Neuron (in vitro differentiated cells): ENCODE measurements around the gene CCNK.

Experiments used
- H2AFZ ChIP-seq: one replicate; pipeline ENCODE4 v1.6.1; 2013; ENCODE audit warnings: low read depth, mild to moderate bottlenecking, inconsistent platforms, low read length, moderate library complexity
- H3K27me3 ChIP-seq: one replicate; pipeline ENCODE4 v1.6.1; 2013; ENCODE audit warnings: low read length; ENCODE audit not compliant: insufficient read depth
- H3K36me3 ChIP-seq: one replicate; pipeline ENCODE4 v1.6.1; 2013; ENCODE audit warnings: low read length; ENCODE audit not compliant: insufficient read depth
- H3K4me1 ChIP-seq: one replicate; pipeline ENCODE4 v1.6.1; 2013; ENCODE audit warnings: low read length; ENCODE audit not compliant: insufficient read depth
- H3K4me3 ChIP-seq: 2 replicates; pipeline ENCODE4 v1.5.1; 2013; ENCODE audit warnings: mild to moderate bottlenecking, low read length, moderate library complexity
- H3K9me3 ChIP-seq: one replicate; pipeline ENCODE4 v1.6.1; 2013; ENCODE audit warnings: low read length

The CCNK gene

DNA sequence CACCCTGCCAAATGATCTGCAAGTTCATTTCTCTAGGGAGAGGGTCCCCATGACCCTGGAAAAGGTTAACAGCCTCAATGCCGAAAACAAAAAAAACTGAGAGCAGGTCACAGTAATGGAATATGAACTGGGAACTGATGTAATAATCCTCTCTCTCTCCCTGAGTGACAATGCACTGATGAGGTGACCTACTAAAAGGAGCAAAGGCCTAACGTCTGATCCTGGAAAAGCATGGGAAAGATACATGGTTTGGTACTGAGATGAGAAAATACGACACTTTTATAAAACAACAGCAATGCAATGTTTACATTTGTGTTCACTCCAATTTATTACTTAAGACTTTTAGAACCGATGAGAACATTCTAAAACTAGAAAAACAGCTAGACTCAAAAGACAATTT is 28.2 kb upstream of the CCNK start:
- no peaks in the 10 kb centered on the region for H3K9me3 ChIP-seq
- H3K4me1 ChIP-seq, result no peaks in the 10 kb centered on the region
- H2AFZ ChIP-seq, result no peak overlapping the region
- no peaks in the 10 kb centered on the region for H3K27me3 ChIP-seq
- H3K36me3 ChIP-seq, result peaks cover 49% of the 10 kb centered on the region
- H3K4me3 ChIP-seq, result no peak overlapping the region

- no peaks in the 10 kb centered on the region for H3K4me1 ChIP-seq
- no peak overlapping the region for H3K4me3 ChIP-seq
- no peaks in the 10 kb centered on the region for H3K27me3 ChIP-seq
- no peak overlapping the region for H2AFZ ChIP-seq
- H3K9me3 ChIP-seq, result no peaks in the 10 kb centered on the region
- peaks cover 46% of the 10 kb centered on the region for H3K36me3 ChIP-seq
Observed at GRCh38 chr14:99454246-99454645, 27.0 kb upstream of the CCNK start.

- Histone ChIP-seq H3K9me3 (no peaks in the 10 kb centered on the region), H2AFZ (no peak overlapping the region), H3K4me3 (no peak overlapping the region), H3K36me3 (peaks cover 65% of the 10 kb centered on the region), H3K27me3 (no peaks in the 10 kb centered on the region), H3K4me1 (peaks cover 7% of the 10 kb centered on the region)
Observed at GRCh38 chr14:99459481-99460100, 21.6 kb upstream of the CCNK start.

DNA sequence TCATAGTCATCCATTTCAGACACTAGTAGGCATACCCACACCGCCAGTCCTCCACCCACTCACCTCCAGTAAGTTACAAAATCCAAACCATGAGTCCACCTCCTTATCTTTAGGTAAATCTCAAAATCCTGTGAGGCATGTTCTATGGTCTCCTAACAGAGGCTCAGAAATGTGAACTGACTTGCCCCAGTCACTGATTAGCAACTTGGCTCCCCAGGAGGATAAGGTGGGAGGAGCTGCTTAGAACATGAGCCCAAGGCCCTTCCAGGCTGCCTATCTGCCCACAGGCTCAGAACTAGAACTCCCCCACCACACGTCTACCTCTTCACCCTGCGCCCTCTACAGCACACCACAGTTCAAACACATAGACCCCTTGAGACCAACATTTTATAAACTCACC is 20.4 kb upstream of the CCNK start:
- H3K4me1 ChIP-seq, result peaks cover 7% of the 10 kb centered on the region
- peaks cover 64% of the 10 kb centered on the region for H3K36me3 ChIP-seq

GRCh38 chr14:99461411-99462085 is 19.7 kb upstream of the CCNK start:
- H2AFZ ChIP-seq, result no peak overlapping the region
- no peaks in the 10 kb centered on the region for H3K9me3 ChIP-seq
- no peak overlapping the region for H3K4me3 ChIP-seq
- peaks cover 7% of the 10 kb centered on the region for H3K4me1 ChIP-seq
- peaks cover 61% of the 10 kb centered on the region for H3K36me3 ChIP-seq
- H3K27me3 ChIP-seq, result no peaks in the 10 kb centered on the region

More for the DNA sequence above, 20.4 kb upstream of the CCNK start:
- no peak overlapping the region for H3K4me3 ChIP-seq
- H3K9me3 ChIP-seq, result no peaks in the 10 kb centered on the region
- H2AFZ ChIP-seq, result no peak overlapping the region
- no peaks in the 10 kb centered on the region for H3K27me3 ChIP-seq

DNA sequence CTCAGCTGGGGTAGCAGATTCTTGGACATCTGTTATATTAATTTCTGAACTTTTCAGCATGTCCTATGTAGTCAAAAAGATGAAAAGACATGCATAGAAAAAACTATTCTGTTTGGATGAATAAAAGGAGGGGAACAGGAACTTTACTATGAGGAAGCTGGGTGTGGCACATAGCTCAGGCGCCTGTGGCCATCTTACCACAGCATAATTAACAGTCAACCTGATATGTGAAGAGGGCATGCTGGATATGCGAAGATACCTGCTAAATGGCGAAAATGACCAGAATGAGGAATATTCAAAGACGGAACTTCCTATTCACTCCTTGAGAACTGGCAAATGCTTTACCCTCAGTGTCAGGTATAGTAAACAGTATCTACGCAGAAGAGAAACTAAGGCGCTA is 19.0 kb upstream of the CCNK start:
- Histone ChIP-seq H3K4me3 (no peak overlapping the region), H3K36me3 (peaks cover 56% of the 10 kb centered on the region), H3K27me3 (no peaks in the 10 kb centered on the region), H3K4me1 (peaks cover 7% of the 10 kb centered on the region), H3K9me3 (no peaks in the 10 kb centered on the region), H2AFZ (no peak overlapping the region)

DNA sequence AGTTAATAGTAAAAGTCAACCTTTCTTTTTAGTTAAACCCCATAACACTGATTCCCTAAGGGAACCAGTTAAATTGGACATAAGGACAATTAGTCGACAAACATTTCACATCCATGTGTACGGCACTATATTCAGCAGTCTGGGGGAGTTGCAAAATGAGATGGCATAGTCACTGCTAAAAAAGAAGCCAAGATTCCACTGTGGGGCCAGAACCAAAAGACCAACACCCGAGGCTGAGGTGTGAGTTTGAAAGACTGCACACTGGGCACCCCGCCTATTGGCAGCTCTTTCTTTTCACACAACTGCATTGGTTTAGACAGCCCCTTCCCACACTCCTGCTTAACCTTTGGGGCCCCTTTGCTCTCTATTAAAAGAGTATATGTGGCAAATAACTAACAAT is 17.2 kb upstream of the CCNK start:
- H3K27me3 ChIP-seq, result no peaks in the 10 kb centered on the region
- peaks cover 43% of the 10 kb centered on the region for H3K36me3 ChIP-seq
- no peak overlapping the region for H2AFZ ChIP-seq
- H3K9me3 ChIP-seq, result no peaks in the 10 kb centered on the region
- no peak overlapping the region for H3K4me3 ChIP-seq
- H3K4me1 ChIP-seq, result peaks cover 7% of the 10 kb centered on the region

DNA sequence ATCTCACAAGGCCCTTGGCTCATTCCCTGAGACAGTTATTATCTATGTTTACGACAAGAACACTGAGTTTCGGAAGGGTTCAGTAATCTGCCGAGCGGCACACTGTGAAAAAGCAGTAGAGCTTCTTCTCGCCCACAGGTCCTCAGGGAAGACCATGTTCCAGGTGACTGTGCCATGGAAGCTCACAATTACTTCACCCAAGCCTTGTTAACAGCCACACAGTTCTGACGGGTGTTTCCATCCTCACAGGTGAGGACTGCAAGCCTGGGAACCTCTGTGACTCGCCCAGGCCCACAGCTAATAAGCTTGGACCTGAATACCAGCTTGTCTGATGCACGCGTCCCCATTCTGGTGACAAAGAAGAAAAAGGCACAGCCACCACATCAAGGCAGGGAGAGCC is 15.9 kb upstream of the CCNK start:
- Histone ChIP-seq H3K4me3 (no peak overlapping the region), H3K4me1 (peaks cover 7% of the 10 kb centered on the region), H3K36me3 (peaks cover 40% of the 10 kb centered on the region), H3K27me3 (no peaks in the 10 kb centered on the region), H2AFZ (no peak overlapping the region), H3K9me3 (no peaks in the 10 kb centered on the region)

GRCh38 chr14:99466758-99467157 is 14.5 kb upstream of the CCNK start:
- Histone ChIP-seq H3K4me1 (peaks cover 7% of the 10 kb centered on the region), H3K36me3 (peaks cover 26% of the 10 kb centered on the region), H3K9me3 (no peaks in the 10 kb centered on the region), H3K4me3 (no peak overlapping the region), H3K27me3 (no peaks in the 10 kb centered on the region), H2AFZ (no peak overlapping the region)

DNA sequence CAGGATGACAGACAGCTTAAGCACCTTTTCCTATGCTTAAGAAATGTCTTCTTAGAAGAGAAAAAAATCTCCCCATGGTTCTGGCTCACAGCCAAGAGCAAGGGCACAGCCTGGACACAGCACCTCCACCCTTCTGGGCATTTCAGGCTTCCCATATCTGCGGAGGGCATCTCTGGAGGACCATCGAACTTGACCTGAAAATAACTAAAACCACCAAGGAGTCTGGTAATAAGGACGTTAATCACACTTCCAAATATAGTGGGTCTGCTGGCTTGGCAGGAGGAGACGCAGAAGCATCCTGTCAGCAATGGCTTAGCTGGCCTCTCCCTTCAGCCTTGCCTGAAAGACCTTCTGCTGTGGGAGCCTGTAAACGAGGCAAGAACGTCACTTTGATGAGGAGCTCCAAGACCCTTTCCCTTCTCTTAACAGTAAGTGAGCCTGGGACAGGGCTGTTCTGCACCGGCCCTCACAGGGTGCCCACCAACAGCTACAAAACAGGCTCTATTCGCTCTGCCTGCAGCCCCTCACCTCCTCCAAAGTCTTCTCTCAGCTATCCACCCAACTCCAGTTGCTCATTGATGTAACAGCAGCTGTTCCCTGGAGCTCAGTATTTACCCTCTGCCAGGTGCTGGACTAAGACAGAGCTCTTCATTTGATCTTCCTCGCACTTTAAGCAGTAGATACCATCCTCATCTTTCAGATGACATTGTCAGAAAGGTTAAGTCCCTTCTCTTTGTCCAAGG is 13.7 kb upstream of the CCNK start:
- Histone ChIP-seq H2AFZ (no peak overlapping the region), H3K9me3 (no peaks in the 10 kb centered on the region), H3K4me3 (no peak overlapping the region), H3K27me3 (no peaks in the 10 kb centered on the region), H3K4me1 (peaks cover 7% of the 10 kb centered on the region), H3K36me3 (peaks cover 19% of the 10 kb centered on the region)

DNA sequence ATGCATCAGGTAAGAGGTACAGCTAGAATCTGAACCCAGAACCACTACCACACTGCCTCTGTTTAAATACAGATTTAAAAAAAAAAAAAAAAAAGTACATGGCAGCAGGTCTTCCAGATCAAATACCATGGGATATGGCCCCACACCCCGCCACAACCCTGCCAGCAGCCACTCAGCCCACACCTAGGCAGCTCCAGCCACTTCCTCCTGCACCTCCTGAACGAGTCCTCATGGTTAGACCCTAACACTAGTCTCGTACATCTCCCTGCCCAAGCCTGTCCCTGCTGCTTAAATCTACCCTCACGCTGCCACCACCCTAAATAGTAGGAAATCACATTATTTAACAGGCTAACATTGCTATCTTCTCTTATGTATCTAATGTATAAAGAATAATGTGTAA is 13.1 kb upstream of the CCNK start:
- Histone ChIP-seq H3K36me3 (peaks cover 13% of the 10 kb centered on the region), H3K4me3 (no peak overlapping the region), H3K27me3 (no peaks in the 10 kb centered on the region), H3K4me1 (peaks cover 9% of the 10 kb centered on the region), H2AFZ (no peak overlapping the region), H3K9me3 (no peaks in the 10 kb centered on the region)

- H2AFZ ChIP-seq, result no peak overlapping the region
- no peaks in the 10 kb centered on the region for H3K27me3 ChIP-seq
- H3K9me3 ChIP-seq, result no peaks in the 10 kb centered on the region
- H3K36me3 ChIP-seq, result peaks cover 12% of the 10 kb centered on the region
- no peak overlapping the region for H3K4me3 ChIP-seq
- peaks cover 9% of the 10 kb centered on the region for H3K4me1 ChIP-seq
Observed at GRCh38 chr14:99468836-99469592, 12.2 kb upstream of the CCNK start.

GRCh38 chr14:99471731-99472130 is 9.5 kb upstream of the CCNK start:
- Histone ChIP-seq H3K4me3 (no peak overlapping the region), H3K27me3 (no peaks in the 10 kb centered on the region), H3K9me3 (no peaks in the 10 kb centered on the region), H2AFZ (no peak overlapping the region), H3K4me1 (peaks cover 4% of the 10 kb centered on the region), H3K36me3 (no peaks in the 10 kb centered on the region)
